ENCODE data around the gene MAML2.

MAML2 gene

DNA sequence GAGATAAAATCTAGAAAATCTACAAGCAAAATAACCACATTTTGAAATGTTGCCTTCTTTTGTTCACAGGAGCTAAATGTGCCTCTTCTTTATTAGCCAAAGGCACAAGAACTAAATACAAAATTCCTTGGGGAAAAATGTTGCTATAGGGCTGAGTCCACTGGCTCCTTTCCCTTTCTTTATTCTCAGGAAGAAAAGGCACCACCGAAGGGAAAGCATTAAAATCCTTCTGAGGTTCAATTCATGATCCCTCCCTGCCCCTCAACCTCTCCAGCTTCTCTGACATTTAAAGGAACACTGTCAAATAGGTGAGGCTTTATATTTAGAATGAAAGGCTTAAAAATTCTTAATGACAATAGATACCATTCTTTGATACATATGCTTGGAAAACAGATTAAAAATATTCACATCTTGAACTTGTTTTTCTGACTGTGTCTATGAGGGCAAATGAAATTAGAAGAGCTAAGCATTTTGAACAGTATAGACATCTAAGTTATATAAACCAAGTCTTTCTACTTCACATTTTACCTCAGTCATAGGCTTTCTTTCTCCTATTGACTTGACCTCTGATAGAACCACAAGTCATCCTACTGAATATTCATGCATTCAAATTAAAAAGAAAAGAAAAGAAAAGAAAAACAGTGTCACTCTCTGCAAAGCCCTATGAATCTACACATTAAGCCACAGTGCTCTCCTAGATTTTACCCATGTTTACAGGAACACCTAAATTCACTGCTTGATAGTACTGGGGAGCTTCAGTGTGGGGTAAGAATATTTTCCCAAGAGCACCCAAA lies 148.2 kb downstream of the MAML2 start:
- H3K4me3 ChIP-seq (ENCODE audit: low read length) = no peak overlapping the region
- no peak for DNase-seq (ENCODE audit: low read depth)
- TF ChIP-seq, protein P1, sequence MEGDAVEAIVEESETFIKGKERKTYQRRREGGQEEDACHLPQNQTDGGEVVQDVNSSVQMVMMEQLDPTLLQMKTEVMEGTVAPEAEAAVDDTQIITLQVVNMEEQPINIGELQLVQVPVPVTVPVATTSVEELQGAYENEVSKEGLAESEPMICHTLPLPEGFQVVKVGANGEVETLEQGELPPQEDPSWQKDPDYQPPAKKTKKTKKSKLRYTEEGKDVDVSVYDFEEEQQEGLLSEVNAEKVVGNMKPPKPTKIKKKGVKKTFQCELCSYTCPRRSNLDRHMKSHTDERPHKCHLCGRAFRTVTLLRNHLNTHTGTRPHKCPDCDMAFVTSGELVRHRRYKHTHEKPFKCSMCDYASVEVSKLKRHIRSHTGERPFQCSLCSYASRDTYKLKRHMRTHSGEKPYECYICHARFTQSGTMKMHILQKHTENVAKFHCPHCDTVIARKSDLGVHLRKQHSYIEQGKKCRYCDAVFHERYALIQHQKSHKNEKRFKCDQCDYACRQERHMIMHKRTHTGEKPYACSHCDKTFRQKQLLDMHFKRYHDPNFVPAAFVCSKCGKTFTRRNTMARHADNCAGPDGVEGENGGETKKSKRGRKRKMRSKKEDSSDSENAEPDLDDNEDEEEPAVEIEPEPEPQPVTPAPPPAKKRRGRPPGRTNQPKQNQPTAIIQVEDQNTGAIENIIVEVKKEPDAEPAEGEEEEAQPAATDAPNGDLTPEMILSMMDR (IDR thresholded peaks at IDR 0.05; ENCODE audit: insufficient read depth, low read depth, low read length, missing control alignments) = no peak

DNA sequence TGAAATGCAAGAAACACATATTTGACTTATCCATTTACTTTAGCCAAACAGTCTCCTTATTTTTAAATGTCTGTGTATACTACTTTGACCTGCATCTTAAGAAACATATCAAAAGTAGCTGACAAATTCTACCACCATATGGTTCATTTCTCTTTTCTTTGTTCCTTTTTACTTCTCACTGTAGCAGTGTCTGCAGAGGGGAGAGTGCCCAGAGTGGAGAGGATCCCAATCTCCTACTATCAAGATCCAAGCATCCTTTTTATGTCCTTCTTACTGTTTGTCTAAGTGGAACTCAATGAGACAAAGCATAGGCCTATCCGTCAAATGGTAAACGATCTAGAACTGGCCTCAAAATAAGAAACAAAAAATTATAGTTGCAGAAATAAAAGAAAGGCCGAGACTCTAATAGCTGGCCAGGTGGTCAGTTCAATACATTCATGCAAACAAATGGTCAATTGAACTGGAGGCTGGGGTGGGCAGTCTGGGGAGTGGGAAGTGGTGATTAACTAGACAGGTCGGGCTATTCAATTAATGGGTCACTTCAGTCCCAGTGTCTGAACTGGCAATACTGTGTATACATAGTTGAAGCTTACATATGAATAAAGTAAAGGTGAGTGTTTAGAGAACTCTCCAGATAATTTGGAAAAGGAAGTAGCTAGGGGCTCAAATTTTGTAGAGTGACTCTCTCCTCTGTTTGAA lies 149.1 kb downstream of the MAML2 start:
- TF ChIP-seq, protein P1 (IDR thresholded peaks at IDR 0.05; ENCODE audit: insufficient read depth, low read depth, low read length, missing control alignments) = no peak
- no peak overlapping the region for H3K4me3 ChIP-seq (ENCODE audit: low read length)
- DNase-seq (ENCODE audit: low read depth) = no peak

DNA sequence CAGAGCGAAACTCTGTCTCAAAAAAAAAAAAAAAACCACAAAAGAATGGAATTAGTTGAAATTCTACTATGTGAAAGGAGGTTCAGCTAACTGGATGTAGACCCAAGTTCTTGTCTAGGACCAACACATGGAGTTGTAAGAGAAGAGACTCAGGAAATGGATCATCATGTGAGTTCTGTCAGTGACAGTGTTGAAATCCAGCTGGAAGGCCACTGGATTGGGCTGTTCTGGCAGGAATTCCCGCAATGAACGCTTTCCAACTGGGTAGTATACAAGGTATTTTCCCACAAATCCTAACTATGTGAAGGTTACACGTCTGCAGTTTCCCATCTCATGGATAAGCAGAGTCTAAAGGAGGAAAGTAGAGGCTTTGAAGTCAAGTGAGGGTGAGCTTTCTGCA lies 151.2 kb downstream of the MAML2 start:
- no peak overlapping the region for H3K4me3 ChIP-seq (ENCODE audit: low read length)
- TF ChIP-seq, protein P1 (IDR thresholded peaks at IDR 0.05; ENCODE audit: insufficient read depth, low read depth, low read length, missing control alignments) = no peak

DNA sequence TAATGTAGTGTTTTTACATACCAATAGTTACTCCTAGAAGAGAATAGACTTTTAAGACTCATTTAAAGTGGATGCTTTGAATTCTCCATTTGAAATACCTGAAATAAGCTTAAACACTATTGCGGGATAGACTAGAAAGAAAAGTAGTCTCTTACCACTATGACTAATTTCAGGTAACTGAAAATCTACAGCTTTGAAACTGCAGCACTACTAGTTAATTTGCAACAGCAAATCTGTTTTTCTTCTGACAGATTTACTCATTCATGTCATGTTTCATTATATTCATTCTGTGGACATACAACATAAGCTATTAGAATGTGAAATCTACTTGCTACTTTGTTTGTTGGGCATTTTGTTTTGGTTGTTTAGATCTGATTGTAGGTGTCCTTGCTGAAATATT lies 153.6 kb downstream of the MAML2 start:
- TF ChIP-seq, protein P1 (IDR thresholded peaks at IDR 0.05; ENCODE audit: insufficient read depth, low read depth, low read length, missing control alignments) = no peak
- DNase-seq (ENCODE audit: low read depth) = no peak
- H3K4me3 ChIP-seq (ENCODE audit: low read length) = no peak overlapping the region

More for the DNA sequence above, 151.2 kb downstream of the MAML2 start:
- DNase-seq (ENCODE audit: low read depth) = no peak

DNA sequence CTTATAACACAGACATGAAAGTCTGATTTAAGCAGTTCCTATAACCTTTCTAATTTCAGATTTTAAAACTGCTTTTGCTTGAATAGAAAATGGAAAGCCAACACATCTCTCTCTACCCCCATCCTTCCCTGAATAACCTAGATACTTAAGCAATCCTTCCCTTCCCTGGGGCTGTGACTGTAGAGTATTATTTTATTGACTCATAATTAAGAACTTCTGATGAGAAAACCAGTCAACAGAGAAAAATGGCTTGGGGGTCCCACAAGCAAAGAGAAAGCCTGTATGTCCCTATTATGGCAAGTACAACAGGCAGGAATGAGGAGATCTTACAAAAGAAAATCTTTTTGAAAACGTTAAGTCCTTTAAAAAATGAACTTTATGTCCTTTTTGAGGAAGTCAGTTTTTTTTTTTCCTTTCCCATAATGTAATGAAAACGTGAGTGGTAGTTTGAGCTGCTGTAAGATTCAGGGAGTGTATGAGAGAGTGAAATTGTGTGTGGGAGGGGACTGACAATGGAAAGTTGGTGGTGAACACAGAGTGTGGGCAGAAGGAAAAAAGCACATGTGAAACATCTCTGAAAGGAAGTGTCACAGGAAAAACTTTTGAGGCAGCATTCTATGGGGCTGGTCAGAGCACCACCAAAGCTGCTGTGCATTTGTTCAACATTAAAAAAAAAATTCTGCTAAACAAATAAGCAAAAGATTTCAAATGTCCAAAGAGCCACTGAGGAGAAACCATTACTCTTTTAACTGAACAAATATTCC lies 154.6 kb downstream of the MAML2 start:
- TF ChIP-seq, protein P1 (IDR thresholded peaks at IDR 0.05; ENCODE audit: insufficient read depth, low read depth, low read length, missing control alignments) = no peak
- peak; percentile 90 for DNase-seq (ENCODE audit: low read depth)
- H3K4me3 ChIP-seq (ENCODE audit: low read length) = no peak overlapping the region

DNA sequence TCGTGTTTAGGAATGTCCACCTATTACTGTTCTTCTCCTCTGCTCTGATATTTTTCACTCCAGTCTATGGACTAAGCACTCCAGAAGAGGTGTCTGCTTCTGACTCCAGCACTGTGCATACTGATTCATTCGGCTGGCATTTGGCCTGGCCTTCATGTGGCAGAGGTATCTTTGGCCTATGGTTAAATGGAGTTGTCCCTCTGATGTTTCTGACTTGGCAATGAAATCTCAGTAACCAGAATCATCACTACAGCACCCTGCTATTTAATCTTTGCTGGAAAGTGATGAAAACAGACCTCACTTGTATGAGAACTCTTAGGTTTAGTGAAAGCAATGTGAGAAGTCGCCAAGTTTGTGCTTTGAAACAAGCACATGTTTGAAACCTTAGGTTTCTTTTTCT lies 155.2 kb downstream of the MAML2 start:
- H3K4me3 ChIP-seq (ENCODE audit: low read length) = no peak overlapping the region
- DNase-seq (ENCODE audit: low read depth) = peak; percentile 81
- TF ChIP-seq, protein P1 (IDR thresholded peaks at IDR 0.05; ENCODE audit: insufficient read depth, low read depth, low read length, missing control alignments) = no peak
